ENCODE results near the gene RASL10A.

Gene RASL10A

GRCh38 chr22:29311464-29312217, 3.9 kb downstream of the RASL10A start:
- peak; percentile 47 for DNase-seq (ENCODE audit: low spot score)
- TF ChIP-seq CTCF (IDR thresholded peaks at IDR 0.05; ENCODE audit: extremely low read depth, missing control alignments), result no peak

DNA sequence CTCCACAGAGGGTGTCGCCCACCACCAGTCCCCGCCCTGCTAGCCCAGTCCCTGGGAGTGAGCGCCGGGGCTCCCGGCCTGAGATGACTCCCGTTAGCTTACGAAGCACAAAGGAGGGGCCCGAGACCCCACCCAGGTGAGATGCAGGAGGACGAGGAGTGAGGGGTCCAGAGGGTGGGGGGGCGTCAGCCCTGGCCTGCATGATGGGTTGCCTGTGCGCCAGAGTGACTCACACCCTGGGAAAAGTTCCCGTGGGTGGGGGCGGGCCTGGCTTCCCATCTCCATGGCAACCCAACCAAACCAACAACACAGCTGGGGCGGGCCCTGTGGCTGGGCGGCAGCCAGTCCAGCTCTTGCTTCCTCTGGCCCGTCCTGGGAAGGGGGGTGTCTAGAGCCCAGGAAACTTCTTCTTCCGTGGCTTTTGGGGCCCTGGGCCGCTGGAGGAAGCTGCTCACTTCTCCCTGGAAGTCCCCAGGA, 4.6 kb downstream of the RASL10A start:
- DNase-seq (ENCODE audit: low spot score), result peak; percentile 91
- TF ChIP-seq CTCF (IDR thresholded peaks at IDR 0.05; ENCODE audit: extremely low read depth, missing control alignments), result no peak

DNA sequence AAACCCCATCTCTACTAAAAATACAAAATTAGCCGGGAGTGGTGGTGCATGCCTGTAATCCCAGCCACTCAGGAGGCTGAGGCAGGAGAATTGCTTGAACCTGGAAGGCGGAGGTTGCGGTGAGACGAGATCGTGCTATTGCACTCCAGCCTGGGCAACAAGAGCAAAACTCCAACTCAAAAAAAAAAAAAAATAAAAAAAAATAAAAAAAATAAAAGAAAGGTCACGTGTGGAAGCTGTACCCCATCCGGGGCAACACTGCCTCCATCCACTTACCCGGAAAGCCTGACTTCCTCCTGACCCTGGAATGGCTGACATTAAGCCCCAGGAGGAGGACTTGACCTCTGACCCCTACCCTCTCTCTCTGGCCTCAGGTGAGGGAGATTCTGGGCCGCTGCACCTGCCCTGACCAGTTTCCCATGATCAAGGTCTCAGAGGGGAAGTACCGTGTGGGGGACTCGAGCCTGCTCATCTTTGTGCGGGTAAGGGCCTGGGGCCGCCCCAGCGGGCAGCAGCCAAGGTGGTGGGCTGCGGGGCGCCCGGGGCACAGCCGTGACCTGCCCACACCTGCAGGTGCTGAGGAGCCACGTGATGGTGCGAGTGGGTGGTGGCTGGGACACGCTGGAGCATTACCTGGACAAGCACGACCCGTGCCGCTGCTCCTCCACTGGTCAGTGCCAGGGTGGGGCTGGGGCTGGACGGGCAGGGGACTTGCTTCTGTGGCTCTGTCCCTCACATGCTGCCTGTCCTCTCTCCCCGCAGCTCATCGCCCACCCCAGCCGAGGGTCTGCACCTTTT, 5.2 kb downstream of the RASL10A start:
- TF ChIP-seq CTCF (IDR thresholded peaks at IDR 0.05; ENCODE audit: extremely low read depth, missing control alignments), result no peak
- peak; percentile 32 for DNase-seq (ENCODE audit: low spot score)

- peak; percentile 38 for DNase-seq (ENCODE audit: low spot score)
- no peak for TF ChIP-seq CTCF (IDR thresholded peaks at IDR 0.05; ENCODE audit: extremely low read depth, missing control alignments)
Observed at GRCh38 chr22:29309332-29310064, 6.0 kb downstream of the RASL10A start.

DNA sequence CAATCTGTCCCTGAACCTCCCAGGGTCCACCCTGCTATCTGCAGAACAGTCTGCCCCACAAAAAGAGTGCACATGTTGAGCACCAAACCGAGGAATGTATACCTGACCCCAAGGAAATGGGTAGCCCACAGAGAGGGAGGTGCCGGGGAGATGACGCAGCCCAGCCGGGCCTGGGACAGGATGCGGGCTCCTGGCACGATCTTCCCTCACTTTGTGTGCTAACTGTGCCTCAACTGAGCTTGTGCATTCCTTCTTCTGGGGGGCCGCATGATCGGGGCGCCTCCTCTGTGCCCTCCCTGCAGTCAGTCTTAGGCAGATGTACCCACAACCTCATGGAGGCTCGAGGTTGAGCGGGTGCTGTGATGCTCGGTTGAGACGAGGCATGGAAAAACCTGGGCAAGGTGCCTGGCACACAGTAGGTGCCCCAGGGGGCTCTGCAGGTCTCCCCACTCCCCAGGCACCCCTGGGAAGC, 6.7 kb downstream of the RASL10A start:
- DNase-seq (ENCODE audit: low spot score), result peak; percentile 50
- TF ChIP-seq CTCF (IDR thresholded peaks at IDR 0.05; ENCODE audit: extremely low read depth, missing control alignments), result no peak

GRCh38 chr22:29308148-29308790, 7.2 kb downstream of the RASL10A start:
- no peak for TF ChIP-seq CTCF (IDR thresholded peaks at IDR 0.05; ENCODE audit: extremely low read depth, missing control alignments)
- peak; percentile 26 for DNase-seq (ENCODE audit: low spot score)

Measured in GM20000 (cell line).